Upper lobe of left lung (tissue), 4 donors: ENCODE measurements around the gene CNGA1.

ENCODE experiments used
- CTCF ChIP-seq, 6 experiments: fragments of 450-650 bp in 4 of 6; fragments of 200-600 bp in 2 of 6; sonication (generic) in 2 of 6; IDR thresholded peaks; one replicate each; pipeline ENCODE4 v1.5.1; 2016 to 2019; ENCODE audit warnings: antibody characterized with exemption in 6 of 6
- EP300 ChIP-seq, 4 donors: sonication (generic); formaldehyde crosslinking; IDR thresholded peaks; one replicate each; pipeline ENCODE4 v1.5.1; 2017; ENCODE audit warnings: antibody characterized with exemption in 4 of 4, control low read depth in 2 of 4
- POLR2A ChIP-seq, 4 donors: fragments of 450-650 bp; IDR thresholded peaks; one replicate each; pipeline ENCODE4 v1.5.1; 2016 to 2017; ENCODE audit warnings: antibody characterized with exemption in 4 of 4, mild to moderate bottlenecking in 2 of 4
- POLR2AphosphoS5 ChIP-seq, 2 donors: sonication (generic); formaldehyde crosslinking; IDR thresholded peaks; one replicate each; pipeline ENCODE4 v1.5.1; 2017; ENCODE audit warnings: antibody characterized with exemption in 2 of 2

GRCh38 chr4:48022192-48022799, 5.8 kb upstream of the CNGA1 start:
- no peak for TF ChIP-seq POLR2AphosphoS5 (IDR thresholded peaks at IDR 0.05)
- no peak for TF ChIP-seq CTCF (IDR thresholded peaks at IDR 0.05)
- no peak for TF ChIP-seq EP300 (IDR thresholded peaks at IDR 0.05)
- TF ChIP-seq POLR2A (IDR thresholded peaks at IDR 0.05) = no peak
